WI38 (cell line): ENCODE measurements around the gene MALRD1.

Experiments used
- H3K4me3 ChIP-seq: 2 replicates; pipeline ENCODE4 v1.5.1; 2011; ENCODE audit warnings: low read depth, mild to moderate bottlenecking, control low read depth, low read length
- TF ChIP-seq, protein P1 (sequence below): IDR thresholded peaks from 2 replicates; pipeline ENCODE4 v1.5.1; 2012; ENCODE audit warnings: low read depth, mild to moderate bottlenecking, control low read depth, low read length

MALRD1 gene

GRCh38 chr10:19683960-19684359 lies 635.4 kb downstream of the MALRD1 start:
- no peak overlapping the region for H3K4me3 ChIP-seq
- TF ChIP-seq, protein P1, sequence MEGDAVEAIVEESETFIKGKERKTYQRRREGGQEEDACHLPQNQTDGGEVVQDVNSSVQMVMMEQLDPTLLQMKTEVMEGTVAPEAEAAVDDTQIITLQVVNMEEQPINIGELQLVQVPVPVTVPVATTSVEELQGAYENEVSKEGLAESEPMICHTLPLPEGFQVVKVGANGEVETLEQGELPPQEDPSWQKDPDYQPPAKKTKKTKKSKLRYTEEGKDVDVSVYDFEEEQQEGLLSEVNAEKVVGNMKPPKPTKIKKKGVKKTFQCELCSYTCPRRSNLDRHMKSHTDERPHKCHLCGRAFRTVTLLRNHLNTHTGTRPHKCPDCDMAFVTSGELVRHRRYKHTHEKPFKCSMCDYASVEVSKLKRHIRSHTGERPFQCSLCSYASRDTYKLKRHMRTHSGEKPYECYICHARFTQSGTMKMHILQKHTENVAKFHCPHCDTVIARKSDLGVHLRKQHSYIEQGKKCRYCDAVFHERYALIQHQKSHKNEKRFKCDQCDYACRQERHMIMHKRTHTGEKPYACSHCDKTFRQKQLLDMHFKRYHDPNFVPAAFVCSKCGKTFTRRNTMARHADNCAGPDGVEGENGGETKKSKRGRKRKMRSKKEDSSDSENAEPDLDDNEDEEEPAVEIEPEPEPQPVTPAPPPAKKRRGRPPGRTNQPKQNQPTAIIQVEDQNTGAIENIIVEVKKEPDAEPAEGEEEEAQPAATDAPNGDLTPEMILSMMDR = 0 out of 2 replicates have a peak, but pooled peaks have one; percentile 15

DNA sequence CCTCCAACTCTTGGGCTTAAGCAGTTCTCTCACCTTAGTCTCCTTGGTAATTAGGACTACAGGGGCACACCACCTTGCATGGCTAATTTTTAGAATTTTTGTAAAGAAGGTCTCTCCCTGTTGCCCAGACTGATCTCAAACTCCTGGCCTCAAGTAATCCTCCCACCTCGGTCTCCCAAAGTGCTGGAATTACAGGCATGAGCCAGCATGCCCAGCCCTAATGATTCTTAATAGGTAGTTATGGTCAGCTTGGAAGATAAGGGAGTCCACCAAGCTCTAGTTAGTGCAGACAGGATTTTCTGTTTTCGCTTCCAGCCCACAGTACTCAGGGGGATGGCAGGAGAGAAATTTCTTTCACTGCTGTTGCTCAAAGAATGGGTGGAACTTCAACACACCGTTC lies 639.7 kb downstream of the MALRD1 start:
- TF ChIP-seq, protein P1 = no peak
- no peak overlapping the region for H3K4me3 ChIP-seq

DNA sequence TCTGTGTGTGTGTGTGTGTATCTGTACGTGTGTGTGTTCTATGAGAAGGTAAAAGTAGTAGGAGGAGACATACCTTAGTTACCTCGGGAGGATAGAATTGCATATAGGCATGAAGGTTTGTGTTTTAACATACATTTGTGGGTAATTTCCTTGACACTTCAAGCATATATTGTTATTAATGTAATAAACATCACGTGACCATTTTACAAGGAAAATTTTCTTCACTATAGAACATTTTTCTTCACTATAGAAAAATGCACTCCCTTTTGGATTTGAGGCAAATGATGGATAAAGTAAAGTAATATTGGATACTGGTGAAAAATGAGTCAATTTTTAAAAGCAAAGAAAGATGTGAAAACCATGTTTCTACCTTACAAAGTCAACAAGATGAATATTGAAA lies 640.6 kb downstream of the MALRD1 start:
- H3K4me3 ChIP-seq = no peak overlapping the region
- TF ChIP-seq, protein P1 = no peak

DNA sequence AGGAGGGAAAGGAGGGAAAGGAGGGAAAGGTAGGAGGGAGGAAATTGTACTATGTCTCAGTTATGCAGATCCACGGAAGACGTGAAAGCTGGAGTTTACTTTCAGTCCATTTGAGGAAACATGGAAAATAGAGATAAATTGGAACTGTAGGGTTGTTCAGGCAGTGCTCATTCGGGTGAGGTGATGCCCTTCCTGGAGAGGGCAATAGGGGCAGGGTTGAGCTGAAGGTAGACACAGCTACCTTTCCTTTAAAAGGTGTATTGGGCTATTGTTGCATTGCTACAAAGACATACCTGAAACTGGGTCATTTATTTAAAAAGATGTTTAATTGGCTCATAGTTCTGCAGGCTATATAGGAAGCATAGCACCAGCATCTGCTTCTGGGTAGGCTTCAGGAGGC lies 650.7 kb downstream of the MALRD1 start:
- TF ChIP-seq, protein P1 = no peak

DNA sequence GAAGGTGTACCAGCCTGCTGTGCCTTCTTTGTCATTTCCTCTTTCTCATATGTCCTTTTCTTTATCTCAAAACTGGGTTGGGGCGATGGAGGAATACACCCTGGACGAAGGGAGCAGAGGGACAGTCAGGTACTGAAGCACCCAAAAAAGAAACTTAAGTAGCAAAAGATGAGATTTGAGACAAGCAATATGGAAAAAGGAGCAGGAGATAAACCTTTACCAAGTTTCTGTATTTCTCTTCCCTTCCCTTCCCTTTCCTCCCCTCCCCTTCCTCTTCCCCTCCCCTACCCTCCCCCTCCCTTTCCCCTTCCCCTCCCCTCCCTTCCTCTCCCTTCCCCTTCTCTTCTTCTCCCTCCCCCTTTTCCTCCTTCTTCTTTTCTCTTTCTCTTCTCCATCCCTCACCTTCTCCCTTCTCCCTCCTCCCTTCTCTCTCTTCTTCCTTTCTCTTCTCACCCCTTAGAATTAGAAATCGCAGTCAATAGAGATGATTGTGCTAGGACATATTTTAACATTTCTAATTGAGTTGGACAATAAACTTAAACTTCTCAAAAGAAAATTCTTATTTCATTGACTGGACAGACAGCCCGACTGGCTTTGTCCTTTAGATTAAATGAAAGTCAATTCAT lies 652.9 kb downstream of the MALRD1 start:
- H3K4me3 ChIP-seq = no peak overlapping the region
- TF ChIP-seq, protein P1 = no peak

More for the DNA sequence above, 650.7 kb downstream of the MALRD1 start:
- H3K4me3 ChIP-seq = no peak overlapping the region

- TF ChIP-seq, protein P1 = no peak
These were observed 653.6 kb downstream of the MALRD1 start for GRCh38 chr10:19702215-19702614.

DNA sequence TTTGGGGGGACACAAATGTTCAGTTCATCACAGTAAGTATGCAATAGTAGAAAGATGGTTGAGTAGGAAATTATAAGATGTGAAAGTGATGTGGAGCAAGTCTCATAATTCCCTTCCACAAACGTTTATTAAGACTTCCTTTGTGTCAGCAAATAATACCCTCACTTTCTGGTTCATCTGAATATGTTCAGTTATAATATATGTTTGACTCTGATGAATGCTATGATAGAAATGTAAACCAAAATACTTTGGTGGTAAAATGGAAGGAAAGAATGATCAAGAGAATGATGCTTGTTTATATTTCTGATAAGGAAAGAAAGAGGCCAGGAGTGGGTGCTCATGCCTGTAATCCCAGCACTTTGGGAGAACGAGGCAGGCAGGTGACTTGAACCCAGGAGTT lies 655.9 kb downstream of the MALRD1 start:
- no peak overlapping the region for H3K4me3 ChIP-seq
- TF ChIP-seq, protein P1 = no peak

More at GRCh38 chr10:19702215-19702614, 653.6 kb downstream of the MALRD1 start:
- no peak overlapping the region for H3K4me3 ChIP-seq
